Gastrocnemius medialis (tissue), 4 donors: ENCODE data around the gene ZBTB20. TPM values are rescaled to one million over a fixed set of nuclear protein-coding genes. Genes with fewer than 3 reads are reported as not detected.

Experiments used
- ATAC-seq, 2 donors: fragments of 150-250 bp; one replicate each; pipeline ENCODE4 v1.9.1; 2016
- DNase-seq, 2 donors: peaks; one replicate each; pipeline ENCODE4 v3.0.0-alpha.2; 2019
- H3K27ac ChIP-seq, 4 donors: fragments of 200-600 bp; sonication (generic); 1 replicate in 1 of 4; 2 replicates in 3 of 4; pipeline ENCODE4 v1.5.1; 2016 to 2018; ENCODE audit warnings: mild to moderate bottlenecking in 2 of 4, moderate library complexity in 1 of 4
- H3K27me3 ChIP-seq, 3 donors: fragments of 200-600 bp; sonication (generic) in 2 of 3; 1 replicate in 1 of 3; 2 replicates in 2 of 3; pipeline versions ENCODE4 v1.5.1 to v1.6.0; 2016 to 2019; ENCODE audit warnings: mild to moderate bottlenecking in 1 of 3, moderate library complexity in 1 of 3
- H3K36me3 ChIP-seq, 2 donors: fragments of 200-600 bp; sonication (generic) in 1 of 2; one replicate each; pipeline ENCODE4 v1.5.1; 2017 to 2018
- H3K4me1 ChIP-seq, 2 donors: fragments of 200-600 bp; sonication (generic) in 1 of 2; one replicate each; pipeline ENCODE4 v1.5.1; 2016 to 2017; ENCODE audit warnings: mild to moderate bottlenecking in 2 of 2
- H3K4me3 ChIP-seq, 4 donors: fragments of 200-600 bp; sonication (generic) in 3 of 4; 1 replicate in 1 of 4; 2 replicates in 3 of 4; pipeline ENCODE4 v1.5.1; 2016 to 2019; ENCODE audit warnings: mild to moderate bottlenecking in 2 of 4
- H3K9me3 ChIP-seq, 3 donors: fragments of 200-600 bp; sonication (generic) in 2 of 3; 1 replicate in 1 of 3; 2 replicates in 2 of 3; pipeline ENCODE4 v1.5.1; 2016 to 2019
- CTCF ChIP-seq, 5 experiments: fragments of 450-650 bp in 3 of 5; fragments of 200-600 bp in 2 of 5; sonication (generic) in 2 of 5; IDR thresholded peaks in 4 of 5; conservative IDR thresholded peaks in 1 of 5; 1 replicate in 4 of 5; 2 replicates in 1 of 5; pipeline ENCODE4 v1.5.1; 2016 to 2019; ENCODE audit warnings: antibody characterized with exemption in 5 of 5, mild to moderate bottlenecking in 3 of 5, moderate library complexity in 3 of 5
- POLR2A ChIP-seq, 2 donors: fragments of 450-650 bp; IDR thresholded peaks; one replicate each; pipeline ENCODE4 v1.6.1; 2017; ENCODE audit warnings: antibody characterized with exemption in 2 of 2, mild to moderate bottlenecking in 2 of 2, moderate library complexity in 2 of 2
- in situ Hi-C, 4 donors: fragments of 200-750 bp; cut with MboI; loops; one replicate each; pipeline versions ENCODE4 v1.15.0 to v1.8.0; 2017; ENCODE audit warnings: low sequenced_read_pairs in 4 of 4
- intact Hi-C: fragments of 100-400 bp; cut with DNase I; formaldehyde crosslinking; loops from one replicate; pipeline ENCODE4 v1.15.1; 2023; ENCODE audit warnings: low total_unique reads
- total RNA-seq, 4 donors: library from RNA; depleted of rRNA; stranded (reverse); fragments of >200 nt; gene quantifications; one replicate each; pipeline versions ENCODE4 v1.1.0 to v1.2.3, GENCODE V29; 2016

The ZBTB20 gene
- total RNA-seq, 4 donors from 2014 or later: 47.6 to 86.5 (median 69.0) TPM

DNA sequence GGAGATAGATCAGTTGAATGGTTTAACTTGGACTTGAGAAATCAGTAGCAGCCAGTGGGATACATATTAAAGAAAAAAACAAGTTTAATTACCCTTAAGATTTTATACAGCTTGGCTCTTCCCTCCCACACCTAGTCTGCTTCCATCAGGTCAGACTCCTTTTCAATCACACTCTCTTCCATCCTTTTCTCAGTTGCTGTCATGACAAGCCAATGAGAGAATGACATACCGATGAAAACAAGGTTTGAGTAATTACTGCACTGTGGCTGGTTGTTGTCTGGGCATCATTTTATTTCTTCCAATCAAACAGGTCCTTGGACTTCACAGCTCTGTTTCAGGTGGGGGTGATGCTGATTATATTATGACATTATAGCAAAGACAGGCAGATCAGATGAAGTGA lies 424.6 kb downstream of the ZBTB20 start:
- intact Hi-C loops: no loop called here
- DNase-seq (no peak), ATAC-seq (no peak)
- TF ChIP-seq CTCF (IDR thresholded peaks at IDR 0.05 in 4 of 5, conservative IDR thresholded peaks at IDR 0.05 in 1 of 5) (no peak), POLR2A (IDR thresholded peaks at IDR 0.05) (no peak)
- Histone ChIP-seq H3K4me3 (no peak overlapping the region), H3K4me1 (peaks cover 19 to 25% of the 10 kb centered on the region in 2 donors), H3K27ac (no peak overlapping the region), H3K9me3 (no peaks in the 10 kb centered on the region), H3K27me3 (no peaks in the 10 kb centered on the region), H3K36me3 (no peaks in the 10 kb centered on the region)
- in situ Hi-C loops: no loop called here

DNA sequence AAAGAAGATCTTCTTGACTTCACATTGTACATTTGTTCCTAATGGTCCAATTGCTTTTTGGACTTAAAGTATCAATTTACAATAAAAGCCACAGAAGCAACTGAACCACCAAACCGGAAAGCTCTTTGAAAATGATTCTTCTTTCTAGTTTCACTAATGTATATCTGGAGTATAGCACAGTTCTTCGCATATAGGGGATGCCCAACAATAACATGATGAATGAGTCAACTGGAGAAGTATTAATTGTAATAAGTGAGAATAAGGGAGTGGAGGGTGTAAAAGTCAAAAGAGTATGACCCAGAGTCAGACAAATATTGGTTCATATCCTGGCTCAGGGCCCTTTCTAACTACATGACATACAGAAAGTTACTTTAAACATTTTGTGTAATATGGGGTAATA lies 425.2 kb downstream of the ZBTB20 start:
- Histone ChIP-seq H3K36me3 (no peaks in the 10 kb centered on the region), H3K27ac (no peak overlapping the region), H3K4me3 (no peak overlapping the region), H3K9me3 (no peaks in the 10 kb centered on the region), H3K27me3 (no peaks in the 10 kb centered on the region), H3K4me1 (peaks cover 22 to 27% of the 10 kb centered on the region in 2 donors)
- no peak for ATAC-seq
- intact Hi-C loops (no loop called here), in situ Hi-C loops (no loop called here)
- no peak for DNase-seq
- no peak for TF ChIP-seq CTCF (IDR thresholded peaks at IDR 0.05 in 4 of 5, conservative IDR thresholded peaks at IDR 0.05 in 1 of 5)

GRCh38 chr3:114721209-114721608 lies 425.9 kb downstream of the ZBTB20 start:
- intact Hi-C loops: no loop called here
- in situ Hi-C loops: no loop called here
- H3K4me3 ChIP-seq: no peak overlapping the region
- no peaks in the 10 kb centered on the region for H3K9me3 ChIP-seq
- TF ChIP-seq CTCF (IDR thresholded peaks at IDR 0.05 in 4 of 5, conservative IDR thresholded peaks at IDR 0.05 in 1 of 5) (no peak), POLR2A (IDR thresholded peaks at IDR 0.05) (no peak)
- peak overlapping the region in 3 of 4 donors; percentile 1 to 20 (median 12) for H3K27ac ChIP-seq
- ATAC-seq (no peak), DNase-seq (no peak)
- H3K27me3 ChIP-seq: no peaks in the 10 kb centered on the region
- peaks cover 27 to 32% of the 10 kb centered on the region in 2 donors for H3K4me1 ChIP-seq
- no peaks in the 10 kb centered on the region for H3K36me3 ChIP-seq

DNA sequence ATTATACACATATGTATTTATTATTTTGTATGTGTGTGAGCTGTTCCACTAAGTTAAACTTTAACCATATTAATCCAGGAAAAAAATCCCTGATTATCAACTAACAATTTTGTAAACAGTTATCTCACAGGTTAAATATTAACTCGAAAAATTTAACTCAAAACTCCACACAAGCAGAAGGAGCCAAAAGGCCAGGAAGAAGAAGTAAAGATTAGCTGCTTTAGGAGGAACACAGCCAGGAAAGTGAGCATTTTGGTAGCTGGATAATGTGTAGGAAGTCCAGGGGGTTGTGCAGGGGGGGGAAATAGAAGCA lies 428.2 kb downstream of the ZBTB20 start:
- in situ Hi-C loops (no loop called here), intact Hi-C loops (no loop called here)
- ATAC-seq: no peak

More for the DNA sequence above, 428.2 kb downstream of the ZBTB20 start:
- TF ChIP-seq CTCF (IDR thresholded peaks at IDR 0.05 in 4 of 5, conservative IDR thresholded peaks at IDR 0.05 in 1 of 5) (no peak), POLR2A (IDR thresholded peaks at IDR 0.05) (no peak)
- Histone ChIP-seq H3K36me3 (no peaks in the 10 kb centered on the region), H3K27ac (peak overlapping the region; percentile 39 to 62 (median 49)), H3K4me3 (no peak overlapping the region), H3K9me3 (no peaks in the 10 kb centered on the region), H3K27me3 (no peaks in the 10 kb centered on the region), H3K4me1 (peaks cover 44 to 48% of the 10 kb centered on the region in 2 donors)
- DNase-seq: no peak
